HG02870 (cell line): Measurements from ENCODE around the gene STIM1.

Experiments
- ATAC-seq: cut with Tn5 transposase; IDR thresholded peaks from one replicate; pipeline ENCODE4 v1.9.1; 2021; ENCODE audit warnings: mild to moderate bottlenecking, moderate library complexity; ENCODE audit not compliant: unreplicated experiment

STIM1 gene

DNA sequence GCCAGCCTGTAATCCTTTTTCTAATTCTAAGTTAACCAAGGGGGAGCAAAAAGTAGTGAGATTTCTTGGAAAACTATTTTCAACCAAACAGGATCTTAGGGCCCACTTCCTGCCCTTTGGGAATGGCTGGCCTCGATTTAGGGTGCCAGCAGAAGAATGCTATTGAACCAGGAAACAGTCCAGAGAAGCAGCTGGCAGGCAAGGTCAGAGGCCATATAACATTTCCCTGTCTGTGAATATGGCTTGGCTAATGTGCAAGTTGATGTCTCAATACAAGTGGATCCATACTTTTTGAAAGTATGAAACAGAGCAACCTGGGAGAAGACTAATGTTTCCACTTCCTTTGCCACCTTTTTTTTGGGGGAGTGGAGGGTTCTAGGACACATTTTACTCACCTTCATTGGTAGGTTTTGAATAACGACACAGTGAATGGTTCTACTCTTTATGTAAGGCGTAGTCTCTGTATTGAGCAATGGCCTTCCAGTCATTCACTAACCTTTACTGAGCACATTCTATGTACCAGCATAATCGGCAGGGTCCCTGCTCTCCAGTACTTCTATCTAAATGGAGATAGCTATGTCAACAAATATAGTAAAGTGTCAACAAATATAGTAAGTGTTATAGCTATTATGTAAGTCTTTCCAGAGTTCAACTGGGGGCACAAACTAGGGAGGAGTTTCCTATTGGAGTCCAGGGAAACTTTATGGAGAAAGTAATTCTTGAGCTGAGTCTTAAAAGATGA is 204.9 kb downstream of the STIM1 start:
- ATAC-seq = no peak

DNA sequence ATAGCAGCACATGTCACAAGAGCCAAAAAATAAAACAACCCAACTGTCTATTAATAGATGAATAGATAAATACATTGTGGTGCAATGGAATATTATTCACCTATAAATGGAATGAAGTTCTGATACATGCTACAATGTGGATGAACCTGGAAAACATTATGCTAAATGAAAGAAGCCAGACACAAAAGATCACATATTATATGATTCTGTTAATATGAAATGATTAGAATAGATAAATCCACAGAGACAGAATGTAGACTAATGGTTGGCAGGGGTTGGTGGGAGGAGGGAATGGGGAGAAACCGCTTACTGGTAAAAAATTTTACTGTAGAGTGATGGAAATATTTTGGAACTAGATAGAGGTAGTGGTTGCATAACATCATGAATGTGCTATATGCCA is 206.2 kb downstream of the STIM1 start:
- ATAC-seq = no peak

DNA sequence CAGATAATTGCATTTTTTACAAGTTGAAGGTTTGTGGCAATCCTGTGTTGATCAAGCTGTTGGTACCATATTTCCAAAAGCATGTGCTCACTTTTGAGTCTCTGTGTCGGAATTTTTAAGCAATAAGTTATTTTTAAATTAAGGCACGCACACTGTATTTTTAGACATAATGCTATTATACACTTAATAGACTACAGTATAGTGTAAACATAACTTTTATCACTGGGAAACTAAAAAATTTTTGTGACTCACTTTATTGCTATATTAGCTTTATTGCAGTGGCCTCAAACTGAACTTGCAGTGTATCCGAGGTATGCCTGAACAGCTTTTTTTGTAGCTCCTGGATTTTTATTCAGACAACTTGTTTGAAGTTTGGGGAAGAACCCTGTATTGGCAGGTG is 207.9 kb downstream of the STIM1 start:
- no peak for ATAC-seq

DNA sequence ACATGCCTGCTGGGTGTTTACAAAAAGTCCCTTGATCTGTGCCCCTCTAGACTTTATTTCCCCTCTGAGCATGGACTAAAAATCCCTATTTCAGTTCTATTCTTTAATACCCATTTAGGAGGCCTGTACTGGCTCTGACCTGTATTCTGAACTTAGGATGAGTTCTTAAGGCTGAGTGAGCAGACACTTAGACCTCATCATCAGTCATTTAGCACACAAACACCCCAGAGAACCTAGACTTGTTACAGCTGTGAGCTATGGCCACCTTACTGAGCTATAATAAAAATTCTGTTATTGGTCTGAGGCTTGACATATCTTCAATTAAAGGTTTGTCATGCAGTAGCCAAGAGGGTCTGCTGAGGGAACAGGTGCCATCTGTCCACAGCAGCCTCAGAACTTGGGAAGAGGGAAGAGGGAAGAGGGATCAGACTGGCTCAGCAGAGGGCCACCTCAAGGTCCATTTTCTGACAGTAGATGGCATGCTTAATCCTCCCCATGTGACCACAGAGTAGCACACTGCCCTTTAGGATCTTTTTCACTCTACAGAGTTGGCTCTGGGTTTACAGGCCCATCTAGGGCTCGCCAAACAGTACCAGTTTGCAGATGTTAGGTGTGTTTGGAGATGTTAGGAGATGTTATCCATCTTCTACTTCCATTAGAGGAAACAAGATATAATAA is 209.0 kb downstream of the STIM1 start:
- ATAC-seq = no peak

DNA sequence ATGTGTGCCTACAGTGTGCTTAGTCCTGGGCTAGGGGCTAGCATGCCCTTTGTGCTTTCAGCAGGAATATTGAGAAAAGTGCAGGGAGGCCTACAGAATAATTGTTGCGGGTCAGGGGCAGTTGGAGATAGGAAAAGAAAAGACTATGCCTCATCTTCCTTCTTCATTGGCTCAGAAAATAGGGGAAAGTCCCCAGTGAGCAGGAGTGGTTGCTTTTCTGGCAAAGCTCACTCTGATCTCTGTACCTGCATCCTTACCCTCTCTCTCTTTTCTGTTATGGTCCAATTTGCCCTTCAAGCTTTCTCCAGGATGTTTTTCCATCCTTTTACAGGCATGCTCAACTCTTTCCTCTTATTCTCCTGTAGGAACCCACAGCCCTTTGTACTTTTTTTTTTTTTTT is 209.6 kb downstream of the STIM1 start:
- ATAC-seq = no peak

DNA sequence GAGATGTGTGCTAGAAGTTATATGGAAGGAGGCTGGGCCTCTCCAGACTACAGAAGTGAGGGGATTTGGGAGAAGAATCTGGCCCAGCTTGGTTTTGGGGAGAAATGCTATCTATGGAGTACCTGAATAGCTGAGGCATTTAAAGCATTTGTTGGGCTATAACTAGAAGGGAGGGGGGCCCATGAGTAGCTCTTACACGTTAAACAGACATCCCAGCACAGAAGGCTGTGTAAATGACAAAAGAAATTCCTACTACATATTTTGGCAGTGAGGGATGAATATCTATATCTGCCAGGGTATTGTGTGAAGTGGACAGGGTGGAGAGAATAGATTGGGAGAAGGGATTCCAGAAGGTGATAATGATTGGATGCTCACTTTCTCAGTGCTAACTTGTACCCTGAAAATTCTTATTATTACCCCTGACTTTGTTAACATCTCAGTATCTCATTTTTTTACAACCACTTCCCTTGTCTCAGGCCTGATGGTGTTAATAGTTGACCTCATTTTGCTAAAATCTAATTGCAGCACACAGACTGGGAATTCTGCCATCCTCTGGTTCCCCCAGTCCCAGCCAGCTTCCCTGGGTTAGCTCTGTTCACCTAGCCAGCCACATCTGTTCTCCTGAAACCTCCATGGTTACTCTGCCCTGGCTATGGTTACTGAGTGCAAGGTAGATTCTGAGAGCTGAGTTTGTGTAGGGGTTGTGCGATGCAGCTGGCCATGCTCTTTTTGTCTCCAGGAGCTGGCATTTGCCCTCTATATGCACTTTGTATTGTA is 210.3 kb downstream of the STIM1 start:
- no peak for ATAC-seq

DNA sequence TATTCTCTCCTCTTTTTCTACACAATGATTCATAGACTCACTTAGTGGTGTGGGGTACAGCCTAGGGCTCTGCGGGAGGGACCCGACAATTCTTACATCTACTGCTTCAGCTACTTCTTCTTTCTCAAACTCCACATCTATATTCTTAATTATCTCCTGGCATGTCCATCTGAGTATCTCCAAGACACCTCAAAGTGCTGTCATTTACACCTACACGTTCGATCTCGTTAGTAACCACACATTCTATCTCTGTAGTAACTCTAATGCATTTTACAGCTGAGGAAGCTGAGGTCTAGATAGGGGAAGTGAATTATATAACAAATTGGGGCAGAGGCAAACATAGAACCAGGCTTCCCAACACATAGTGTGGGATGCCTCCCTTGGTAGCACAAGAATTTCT is 211.4 kb downstream of the STIM1 start:
- ATAC-seq = no peak

DNA sequence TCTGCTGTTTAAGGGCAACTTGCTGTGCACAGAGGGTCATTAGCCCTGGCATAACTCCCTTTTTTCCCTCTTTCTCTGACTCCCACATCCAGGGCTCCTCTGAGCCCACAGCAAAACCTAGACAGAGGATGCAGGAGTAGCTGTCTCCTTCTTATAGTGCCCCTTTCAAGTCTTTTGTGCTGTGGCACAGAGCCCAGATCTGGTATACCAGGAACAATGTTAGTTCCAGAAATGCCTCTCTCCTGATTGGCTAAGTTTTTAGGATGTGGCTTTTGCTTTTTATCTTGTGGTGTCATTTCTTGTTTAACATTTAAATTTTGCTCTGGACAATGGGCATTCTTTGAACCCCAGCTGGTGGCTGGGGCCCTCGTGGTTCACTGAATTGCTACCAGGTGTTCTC is 213.5 kb downstream of the STIM1 start:
- no peak for ATAC-seq

DNA sequence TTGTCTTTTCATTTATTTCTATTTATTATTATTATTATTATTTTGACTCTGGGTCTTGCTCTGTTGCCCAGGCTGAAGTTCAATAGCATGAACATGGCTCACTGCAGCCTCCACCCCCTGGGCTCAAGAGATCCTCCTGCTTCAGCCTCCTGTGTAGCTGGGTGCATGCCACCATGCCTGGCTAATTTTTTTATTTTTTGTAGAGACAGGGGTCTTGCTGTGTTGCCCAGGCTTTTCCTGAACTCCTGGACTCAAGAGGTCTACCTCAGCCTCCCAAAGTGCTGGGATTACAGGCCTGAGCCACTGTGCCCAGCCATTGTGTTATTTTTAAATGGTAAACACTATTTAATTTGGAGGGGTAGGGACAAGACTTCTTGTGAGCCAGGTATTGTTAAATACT is 215.9 kb downstream of the STIM1 start:
- no peak for ATAC-seq

DNA sequence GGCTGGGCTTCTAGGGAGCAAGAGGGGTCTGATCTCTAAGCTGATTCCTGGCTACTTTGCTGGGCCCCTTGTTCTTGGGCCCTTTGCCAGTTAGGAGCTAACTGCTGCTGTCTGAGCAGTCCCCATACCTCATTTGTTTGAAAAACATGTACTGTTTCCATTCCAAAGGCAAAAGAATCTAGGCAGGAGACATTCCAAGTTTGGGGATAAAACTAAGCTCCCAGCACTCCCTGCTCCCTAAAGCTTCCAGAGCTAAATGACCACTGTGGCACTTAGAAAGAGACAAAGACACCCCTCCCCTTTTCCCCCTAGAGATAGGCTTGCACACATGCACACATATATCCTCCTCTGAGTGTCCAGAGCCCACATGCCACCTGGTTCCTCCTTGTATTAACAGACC is 216.4 kb downstream of the STIM1 start:
- no peak for ATAC-seq

DNA sequence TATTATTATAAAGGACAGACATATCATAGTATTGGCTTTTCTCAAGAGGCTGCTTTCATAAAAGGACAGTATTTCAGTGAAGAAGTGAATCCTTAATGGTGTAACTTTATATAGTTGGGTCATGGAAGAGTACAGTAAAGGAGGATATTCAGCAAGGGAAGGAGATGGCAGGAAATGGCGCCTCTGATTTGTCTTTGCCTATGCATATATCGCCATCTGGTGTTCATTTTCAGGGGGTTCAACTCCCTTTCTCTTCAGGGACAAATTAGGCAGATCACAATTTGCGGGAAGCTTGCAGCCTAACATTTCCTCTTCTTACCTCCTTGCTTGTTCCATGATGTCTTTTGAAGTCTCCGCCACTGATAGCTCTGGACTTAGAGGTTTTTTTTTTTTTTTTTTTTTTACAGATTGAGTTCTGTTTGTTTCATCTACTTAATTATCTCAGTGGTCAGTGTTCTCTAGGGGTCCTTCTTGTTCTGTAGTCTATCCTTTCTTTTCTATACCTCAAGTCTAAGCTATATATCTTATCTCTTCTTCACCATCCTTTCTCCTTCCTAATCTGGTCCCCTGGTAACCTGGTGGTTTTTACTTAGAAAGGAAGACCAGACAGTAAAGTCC is 217.3 kb downstream of the STIM1 start:
- no peak for ATAC-seq

DNA sequence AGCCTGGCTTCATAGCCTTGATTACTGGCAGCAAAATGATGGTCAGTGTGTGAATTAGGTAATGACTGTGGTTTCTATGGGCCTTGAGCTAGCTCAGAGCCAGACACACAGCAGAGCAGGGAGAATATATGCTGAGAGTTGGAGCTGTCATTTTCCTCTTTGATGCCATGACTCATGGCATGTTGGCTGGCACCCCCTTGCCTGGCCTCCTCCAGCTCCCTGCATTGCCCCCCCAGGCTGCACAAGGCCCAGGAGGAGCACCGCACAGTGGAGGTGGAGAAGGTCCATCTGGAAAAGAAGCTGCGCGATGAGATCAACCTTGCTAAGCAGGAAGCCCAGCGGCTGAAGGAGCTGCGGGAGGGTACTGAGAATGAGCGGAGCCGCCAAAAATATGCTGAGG is 218.8 kb downstream of the STIM1 start:
- no peak for ATAC-seq

DNA sequence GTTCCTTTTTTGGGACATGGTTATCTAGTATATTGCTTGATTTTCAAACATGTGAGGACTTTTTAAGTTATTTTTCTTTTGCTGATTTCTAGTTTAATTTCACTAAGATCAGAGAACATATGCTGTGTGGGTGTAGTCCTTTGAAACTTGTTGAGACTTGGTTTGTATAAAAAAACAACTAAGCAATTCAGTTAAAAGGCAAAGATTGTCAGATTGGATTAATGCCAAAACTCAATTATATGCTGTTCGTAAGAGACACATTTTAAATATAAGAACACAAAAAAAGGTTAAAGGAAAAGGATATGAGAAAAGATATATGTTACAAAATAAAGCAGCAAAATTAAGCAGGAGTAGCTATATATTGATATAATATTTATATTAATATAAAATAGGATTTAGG is 221.3 kb downstream of the STIM1 start:
- no peak for ATAC-seq

DNA sequence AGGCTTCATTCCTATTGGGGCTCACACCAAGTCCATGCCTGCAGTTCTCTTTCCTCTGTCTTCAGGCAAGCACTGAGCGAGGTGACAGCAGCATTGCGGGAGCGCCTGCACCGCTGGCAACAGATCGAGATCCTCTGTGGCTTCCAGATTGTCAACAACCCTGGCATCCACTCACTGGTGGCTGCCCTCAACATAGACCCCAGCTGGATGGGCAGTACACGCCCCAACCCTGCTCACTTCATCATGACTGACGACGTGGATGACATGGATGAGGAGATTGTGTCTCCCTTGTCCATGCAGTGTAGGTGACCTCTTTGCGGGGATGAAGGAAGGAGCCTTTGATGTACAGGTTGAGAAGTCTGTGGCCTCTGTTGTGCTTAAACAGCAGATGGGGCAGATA is 227.7 kb downstream of the STIM1 start:
- no peak for ATAC-seq

DNA sequence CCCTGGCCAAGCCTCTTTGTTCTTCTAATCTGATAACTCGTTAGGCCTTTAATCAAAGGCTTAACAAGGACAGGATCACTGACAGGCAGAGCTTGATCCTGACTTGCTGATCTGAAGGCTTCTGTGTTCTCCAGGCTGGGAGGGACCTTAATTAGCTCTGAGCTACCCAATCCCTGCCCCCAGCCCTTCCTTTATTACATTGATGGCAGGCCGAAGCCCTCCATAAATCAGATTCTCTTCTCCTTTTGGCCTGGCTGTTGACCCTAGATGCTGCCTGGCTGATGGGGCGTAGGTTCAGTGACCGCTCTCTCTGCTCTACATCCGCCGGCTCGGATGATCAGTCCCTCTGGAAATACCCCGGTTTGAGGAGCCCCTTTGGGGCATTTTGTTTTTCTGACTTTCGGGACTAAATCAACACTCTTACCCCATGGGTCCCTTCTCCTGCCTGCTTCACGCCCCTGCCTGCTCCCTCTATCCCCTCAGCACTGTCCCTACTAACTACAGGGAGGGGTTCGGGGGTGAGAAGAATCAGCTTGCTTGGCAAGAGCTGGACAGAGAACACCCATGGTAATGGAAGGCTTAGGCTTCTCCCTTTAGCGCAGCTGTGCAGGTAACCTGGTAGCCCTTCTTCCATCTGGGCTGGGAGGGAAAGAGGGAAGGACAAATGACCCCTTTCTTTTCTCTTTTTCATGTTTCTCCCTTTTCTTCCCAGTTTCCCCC is 229.1 kb downstream of the STIM1 start:
- ATAC-seq = no peak

DNA sequence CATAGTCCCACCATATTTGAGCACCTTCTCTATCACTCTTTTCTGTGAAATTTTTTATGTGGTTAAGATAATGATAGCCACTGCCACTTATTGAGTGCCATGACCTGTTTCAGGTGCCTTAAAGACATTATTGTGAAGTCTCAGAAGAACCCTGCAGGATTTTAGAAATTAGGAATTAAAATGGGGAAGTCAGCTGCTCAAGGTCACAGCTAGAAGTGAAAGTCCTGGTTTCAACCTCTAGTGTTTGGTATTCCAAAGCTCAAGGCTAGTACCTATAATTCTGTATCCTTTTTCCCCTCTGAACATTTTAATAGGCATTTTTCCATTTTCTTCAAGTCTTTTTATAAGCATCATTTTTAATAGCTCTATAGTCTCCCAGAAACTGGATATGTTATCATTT is 230.1 kb downstream of the STIM1 start:
- ATAC-seq = no peak

DNA sequence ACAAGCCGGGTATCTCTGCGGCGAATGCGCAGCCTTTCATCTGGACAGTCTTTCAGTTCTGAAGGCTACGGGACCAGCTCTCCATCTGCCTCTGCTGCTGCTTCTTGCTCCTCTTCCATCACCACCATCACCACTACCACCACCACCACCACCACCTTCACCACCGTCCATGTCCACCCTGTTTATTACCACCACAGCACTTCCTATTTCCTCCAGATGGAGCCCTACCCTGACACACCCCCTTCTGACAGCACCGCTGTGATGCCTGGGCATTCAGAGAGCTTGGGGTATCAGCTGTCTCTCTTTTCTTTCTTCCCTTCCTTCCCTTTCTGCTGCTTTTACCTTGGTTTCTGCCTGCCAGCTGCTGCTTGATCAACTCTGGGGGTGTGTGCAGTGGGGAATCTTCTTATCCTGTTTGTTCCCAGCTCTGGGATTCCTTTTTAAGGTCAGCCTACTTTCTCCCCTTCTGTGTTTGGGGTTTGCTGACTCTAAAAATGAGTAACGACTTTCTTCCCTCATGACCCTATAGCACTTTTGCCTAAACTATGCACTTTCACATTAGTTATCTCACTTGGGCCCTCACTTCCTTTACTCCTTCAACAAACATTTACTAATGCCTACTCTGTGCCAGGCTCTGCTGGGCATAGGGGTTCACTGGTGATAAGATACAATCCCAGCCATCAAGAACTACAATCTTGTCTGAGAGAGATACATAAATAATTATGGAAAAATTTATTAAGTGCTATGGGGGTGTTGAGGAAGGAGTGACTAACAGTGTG is 231.3 kb downstream of the STIM1 start:
- ATAC-seq = no peak

DNA sequence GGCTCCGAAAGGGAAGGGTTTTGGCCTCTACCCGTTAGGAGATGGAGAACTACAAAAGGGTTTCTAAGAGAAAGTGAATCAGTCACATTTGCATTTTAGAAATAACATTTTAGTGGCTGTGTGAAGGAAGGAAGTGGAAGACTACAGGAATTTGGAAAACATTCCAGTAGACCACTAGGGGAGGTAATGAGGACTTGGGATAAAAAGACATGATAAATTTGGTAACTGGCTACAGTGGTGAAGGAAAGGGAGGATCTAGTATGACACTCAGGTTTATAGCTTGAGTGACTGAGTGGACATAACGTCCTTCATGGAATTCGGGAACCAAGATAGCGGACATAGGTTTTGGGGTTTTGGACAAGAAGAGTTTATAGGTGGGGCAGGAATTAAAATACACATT is 232.1 kb downstream of the STIM1 start:
- no peak for ATAC-seq

DNA sequence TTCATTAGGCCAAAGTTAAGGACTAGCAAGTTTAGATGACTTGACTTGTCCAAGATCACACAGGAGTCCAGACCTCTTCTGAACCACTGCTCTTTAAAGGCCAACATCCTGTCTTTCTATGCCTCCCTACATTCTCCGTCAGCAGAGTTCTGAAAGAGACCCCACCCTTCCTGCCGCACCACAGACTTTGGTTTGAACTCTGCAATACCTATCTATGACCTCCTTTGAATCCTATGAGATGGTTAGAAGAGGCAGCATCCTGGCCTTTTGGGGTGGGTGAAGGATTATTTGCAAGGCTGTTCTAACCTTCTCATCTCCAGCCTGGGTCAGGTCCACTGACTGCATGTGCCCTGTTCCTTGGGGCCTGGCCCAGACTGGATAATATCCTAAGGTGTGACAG is 234.8 kb downstream of the STIM1 start:
- no peak for ATAC-seq

DNA sequence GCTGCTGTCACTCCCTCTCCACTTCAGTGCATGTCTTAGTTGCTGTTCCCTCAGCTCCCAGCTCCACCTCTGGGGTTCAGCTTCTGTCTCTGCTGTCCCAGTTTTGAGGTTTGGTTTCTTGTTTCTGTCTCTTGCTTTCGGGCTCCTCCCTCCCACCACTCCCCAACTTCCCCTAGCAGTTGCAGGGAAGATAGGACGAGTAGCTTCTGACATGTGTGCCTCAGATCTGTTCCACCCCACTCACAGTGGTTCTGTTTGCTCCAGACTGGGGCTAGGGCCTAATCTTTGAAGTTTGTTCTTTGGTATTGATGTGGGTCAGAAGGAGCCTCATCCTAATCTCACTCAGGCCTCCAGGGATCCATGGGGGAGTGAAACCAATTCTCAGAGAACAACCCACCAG is 236.6 kb downstream of the STIM1 start:
- ATAC-seq = no peak
